Vagina (tissue), 2 donors: ENCODE measurements around the gene CCL11.

Source experiments
- POLR2A ChIP-seq, 2 donors: fragments of 450-650 bp; IDR thresholded peaks; one replicate each; pipeline ENCODE4 v1.6.1; 2017; ENCODE audit warnings: antibody characterized with exemption in 2 of 2, mild to moderate bottlenecking in 2 of 2, moderate library complexity in 2 of 2
- TF ChIP-seq, protein P1 (sequence below), 3 experiments: fragments of 450-650 bp in 2 of 3; fragments of 200-600 bp in 1 of 3; sonication (generic) in 1 of 3; IDR thresholded peaks; one replicate each; pipeline ENCODE4 v1.5.1; 2017 to 2019; ENCODE audit warnings: antibody characterized with exemption in 3 of 3, mild to moderate bottlenecking in 2 of 3, moderate library complexity in 2 of 3

DNA sequence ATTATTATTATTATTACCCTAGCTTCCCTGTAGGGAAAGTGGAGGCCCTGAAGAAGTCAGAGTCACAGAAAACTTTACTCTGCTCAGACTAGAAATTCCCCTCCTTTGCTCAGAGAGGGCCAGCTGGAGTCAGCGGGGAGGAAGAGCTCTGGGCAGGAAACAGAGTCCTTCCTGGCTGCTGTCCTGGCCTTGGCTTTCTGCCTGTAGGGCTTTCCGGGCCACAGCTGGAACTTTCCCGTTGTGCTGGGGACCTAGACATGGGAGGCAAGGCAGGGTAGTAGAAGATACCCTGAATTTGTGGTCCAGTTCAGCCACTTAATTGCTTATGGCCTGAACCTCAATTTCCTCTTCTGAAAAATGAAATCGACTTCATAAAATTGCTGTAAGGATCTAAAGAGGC, 44.5 kb upstream of the CCL11 start:
- TF ChIP-seq, protein P1, sequence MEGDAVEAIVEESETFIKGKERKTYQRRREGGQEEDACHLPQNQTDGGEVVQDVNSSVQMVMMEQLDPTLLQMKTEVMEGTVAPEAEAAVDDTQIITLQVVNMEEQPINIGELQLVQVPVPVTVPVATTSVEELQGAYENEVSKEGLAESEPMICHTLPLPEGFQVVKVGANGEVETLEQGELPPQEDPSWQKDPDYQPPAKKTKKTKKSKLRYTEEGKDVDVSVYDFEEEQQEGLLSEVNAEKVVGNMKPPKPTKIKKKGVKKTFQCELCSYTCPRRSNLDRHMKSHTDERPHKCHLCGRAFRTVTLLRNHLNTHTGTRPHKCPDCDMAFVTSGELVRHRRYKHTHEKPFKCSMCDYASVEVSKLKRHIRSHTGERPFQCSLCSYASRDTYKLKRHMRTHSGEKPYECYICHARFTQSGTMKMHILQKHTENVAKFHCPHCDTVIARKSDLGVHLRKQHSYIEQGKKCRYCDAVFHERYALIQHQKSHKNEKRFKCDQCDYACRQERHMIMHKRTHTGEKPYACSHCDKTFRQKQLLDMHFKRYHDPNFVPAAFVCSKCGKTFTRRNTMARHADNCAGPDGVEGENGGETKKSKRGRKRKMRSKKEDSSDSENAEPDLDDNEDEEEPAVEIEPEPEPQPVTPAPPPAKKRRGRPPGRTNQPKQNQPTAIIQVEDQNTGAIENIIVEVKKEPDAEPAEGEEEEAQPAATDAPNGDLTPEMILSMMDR (IDR thresholded peaks at IDR 0.05): no peak
- TF ChIP-seq POLR2A (IDR thresholded peaks at IDR 0.05): no peak
